ENCODE data around the gene WSCD1.

WSCD1 gene

GRCh38 chr17:6160232-6160555 lies 90.0 kb downstream of the WSCD1 start:
- DNase-seq (ENCODE audit: low read depth): no peak

GRCh38 chr17:6160911-6161855 lies 91.0 kb downstream of the WSCD1 start:
- DNase-seq (ENCODE audit: low read depth): no peak

- no peak for DNase-seq (ENCODE audit: low read depth)
Measured at GRCh38 chr17:6162216-6162615, 92.0 kb downstream of the WSCD1 start.

- no peak for DNase-seq (ENCODE audit: low read depth)
Measured at GRCh38 chr17:6162892-6163291, 92.7 kb downstream of the WSCD1 start.

GRCh38 chr17:6163612-6164333 lies 93.6 kb downstream of the WSCD1 start:
- DNase-seq (ENCODE audit: low read depth): no peak

- no peak for DNase-seq (ENCODE audit: low read depth)
Measured at GRCh38 chr17:6164996-6165395, 94.8 kb downstream of the WSCD1 start.

GRCh38 chr17:6165806-6166205 lies 95.6 kb downstream of the WSCD1 start:
- DNase-seq (ENCODE audit: low read depth): no peak

- no peak for DNase-seq (ENCODE audit: low read depth)
Measured at GRCh38 chr17:6166492-6167179, 96.5 kb downstream of the WSCD1 start.

GRCh38 chr17:6168296-6168695 lies 98.1 kb downstream of the WSCD1 start:
- no peak for DNase-seq (ENCODE audit: low read depth)

- no peak for DNase-seq (ENCODE audit: low read depth)
Measured at GRCh38 chr17:6170349-6170748, 100.2 kb downstream of the WSCD1 start.

GRCh38 chr17:6172642-6173330 lies 102.6 kb downstream of the WSCD1 start:
- no peak for DNase-seq (ENCODE audit: low read depth)

GRCh38 chr17:6173653-6174052 lies 103.5 kb downstream of the WSCD1 start:
- DNase-seq (ENCODE audit: low read depth): no peak

Measured in HS-27A (cell line).